GM19099 (cell line): ENCODE data around the gene ARHGAP45.

ENCODE experiments used
- POLR2A ChIP-seq: IDR thresholded peaks from 3 replicates; pipeline ENCODE4 v1.6.1; 2011; ENCODE audit warnings: low read depth; ENCODE audit not compliant: insufficient read length; ENCODE audit errors: extremely low read depth

Gene ARHGAP45

GRCh38 chr19:1106841-1107660, 40.1 kb downstream of the ARHGAP45 start:
- TF ChIP-seq POLR2A, result no peak

GRCh38 chr19:1107661-1108261, 40.8 kb downstream of the ARHGAP45 start:
- no peak for TF ChIP-seq POLR2A

DNA sequence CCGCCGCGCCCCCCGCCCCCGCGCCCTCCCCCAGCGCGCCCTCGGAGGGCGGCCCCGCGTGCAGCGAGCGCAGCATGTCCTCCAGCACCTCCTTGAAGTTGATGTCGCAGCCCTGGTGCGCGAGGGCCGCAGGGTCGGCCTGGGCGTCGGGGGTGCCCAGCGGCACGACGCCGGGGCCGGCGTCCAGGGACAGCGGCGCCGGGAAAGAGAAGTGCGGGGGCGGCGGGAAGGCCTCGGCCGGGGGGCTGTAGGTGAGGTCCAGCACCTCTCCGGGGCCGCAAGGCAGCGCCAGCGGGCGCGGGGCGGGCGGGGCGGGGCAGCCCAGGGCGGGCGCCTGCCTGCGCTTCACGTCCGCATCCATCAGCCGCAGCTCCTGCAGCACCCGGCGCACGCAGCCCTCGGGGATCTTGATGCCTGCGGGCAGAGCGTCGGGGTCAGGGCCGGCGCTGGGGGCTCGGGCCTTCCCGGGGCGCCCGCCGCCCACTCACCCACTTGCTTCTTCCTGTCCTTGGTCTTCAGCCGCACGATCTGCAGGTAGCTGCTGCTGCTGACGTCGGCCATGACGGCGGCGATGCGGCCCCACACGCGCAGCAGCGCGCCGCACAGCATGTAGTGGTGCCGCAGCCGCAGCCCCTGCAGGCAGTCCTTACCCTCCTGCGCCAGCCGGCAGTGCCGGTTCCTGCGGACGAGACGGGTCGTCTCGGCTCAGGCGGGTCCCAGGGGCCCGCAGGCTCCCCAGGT, 41.5 kb downstream of the ARHGAP45 start:
- no peak for TF ChIP-seq POLR2A

GRCh38 chr19:1109032-1109551, 42.1 kb downstream of the ARHGAP45 start:
- TF ChIP-seq POLR2A, result no peak

- no peak for TF ChIP-seq POLR2A
Observed at GRCh38 chr19:1109697-1110671, 43.0 kb downstream of the ARHGAP45 start.

DNA sequence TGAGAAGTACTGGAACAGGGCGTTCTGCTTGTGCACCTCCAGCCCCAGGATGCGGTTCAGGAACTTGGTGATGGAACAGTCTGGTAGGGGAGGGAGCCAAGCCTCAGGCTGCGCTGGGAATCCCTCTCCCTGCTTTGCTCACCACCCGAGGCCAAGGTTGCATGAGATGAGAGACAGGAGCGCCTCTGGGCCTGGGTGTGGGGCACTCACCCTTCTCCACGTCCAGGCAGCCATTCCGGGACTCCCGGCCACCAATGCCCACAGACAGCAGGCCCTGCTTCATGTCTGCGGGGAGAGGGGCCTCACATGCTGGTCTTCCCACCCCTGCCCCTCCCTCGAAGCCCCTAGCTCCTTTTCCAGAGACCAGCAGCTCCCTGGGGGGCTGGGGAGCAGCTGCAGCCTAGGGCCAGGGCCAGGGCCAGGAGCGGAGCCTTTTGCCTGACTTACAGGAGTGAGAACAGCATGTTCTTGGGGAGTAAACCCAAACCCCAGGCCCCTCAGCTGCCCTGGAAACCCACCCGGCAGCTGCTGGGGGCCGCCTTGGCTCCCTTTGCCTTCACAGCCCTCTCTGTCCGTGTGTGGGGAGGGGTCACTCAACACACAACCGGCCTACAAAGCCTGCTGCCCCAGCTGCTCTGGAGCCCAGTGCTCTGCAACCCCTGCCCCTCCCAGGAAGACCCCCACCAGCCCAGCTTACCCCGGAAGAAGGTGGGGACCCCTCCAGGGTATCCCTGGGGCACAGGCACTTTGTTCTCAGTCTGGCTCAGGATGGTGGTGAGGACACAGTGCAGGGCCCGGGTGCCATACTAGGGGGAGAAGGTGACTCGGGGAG, 44.1 kb downstream of the ARHGAP45 start:
- TF ChIP-seq POLR2A, result no peak

GRCh38 chr19:1111641-1112267, 44.8 kb downstream of the ARHGAP45 start:
- no peak for TF ChIP-seq POLR2A

DNA sequence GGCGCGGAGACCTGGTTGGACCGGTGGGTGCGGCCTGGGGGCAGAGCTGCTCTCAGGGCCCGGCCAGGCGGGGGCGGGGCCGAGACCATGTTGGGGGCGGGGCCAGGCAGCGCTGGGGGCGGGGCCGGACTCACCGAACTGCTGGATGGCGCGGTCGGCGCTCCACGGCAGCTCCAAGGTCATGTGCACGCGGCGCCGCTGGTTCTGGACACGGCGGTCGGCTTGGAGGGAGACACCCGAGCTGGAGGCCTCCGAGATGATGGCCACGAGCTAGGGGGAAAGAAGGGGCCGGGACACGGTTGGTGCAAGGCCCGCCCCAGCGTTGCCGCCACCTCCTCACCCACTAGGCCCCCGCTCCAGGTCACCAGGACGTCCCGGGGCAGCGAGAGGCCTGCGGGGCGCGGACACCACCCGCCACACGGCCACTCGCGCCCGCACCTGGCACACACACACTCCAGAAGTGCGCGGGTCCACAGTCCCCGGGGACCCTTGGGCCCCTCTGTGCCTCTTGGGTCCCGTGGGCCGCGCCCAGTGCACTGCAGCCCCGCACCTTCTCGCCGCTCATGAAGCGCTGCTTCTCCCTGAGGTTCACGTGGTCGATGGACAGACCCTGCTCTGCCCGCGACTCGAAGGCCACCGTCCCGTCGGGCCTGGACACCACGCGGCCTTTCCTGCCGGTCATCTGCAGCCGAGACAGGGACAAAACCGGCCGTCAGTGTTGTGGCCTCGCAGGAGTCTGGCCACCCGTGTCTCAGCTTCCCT, 45.5 kb downstream of the ARHGAP45 start:
- no peak for TF ChIP-seq POLR2A

DNA sequence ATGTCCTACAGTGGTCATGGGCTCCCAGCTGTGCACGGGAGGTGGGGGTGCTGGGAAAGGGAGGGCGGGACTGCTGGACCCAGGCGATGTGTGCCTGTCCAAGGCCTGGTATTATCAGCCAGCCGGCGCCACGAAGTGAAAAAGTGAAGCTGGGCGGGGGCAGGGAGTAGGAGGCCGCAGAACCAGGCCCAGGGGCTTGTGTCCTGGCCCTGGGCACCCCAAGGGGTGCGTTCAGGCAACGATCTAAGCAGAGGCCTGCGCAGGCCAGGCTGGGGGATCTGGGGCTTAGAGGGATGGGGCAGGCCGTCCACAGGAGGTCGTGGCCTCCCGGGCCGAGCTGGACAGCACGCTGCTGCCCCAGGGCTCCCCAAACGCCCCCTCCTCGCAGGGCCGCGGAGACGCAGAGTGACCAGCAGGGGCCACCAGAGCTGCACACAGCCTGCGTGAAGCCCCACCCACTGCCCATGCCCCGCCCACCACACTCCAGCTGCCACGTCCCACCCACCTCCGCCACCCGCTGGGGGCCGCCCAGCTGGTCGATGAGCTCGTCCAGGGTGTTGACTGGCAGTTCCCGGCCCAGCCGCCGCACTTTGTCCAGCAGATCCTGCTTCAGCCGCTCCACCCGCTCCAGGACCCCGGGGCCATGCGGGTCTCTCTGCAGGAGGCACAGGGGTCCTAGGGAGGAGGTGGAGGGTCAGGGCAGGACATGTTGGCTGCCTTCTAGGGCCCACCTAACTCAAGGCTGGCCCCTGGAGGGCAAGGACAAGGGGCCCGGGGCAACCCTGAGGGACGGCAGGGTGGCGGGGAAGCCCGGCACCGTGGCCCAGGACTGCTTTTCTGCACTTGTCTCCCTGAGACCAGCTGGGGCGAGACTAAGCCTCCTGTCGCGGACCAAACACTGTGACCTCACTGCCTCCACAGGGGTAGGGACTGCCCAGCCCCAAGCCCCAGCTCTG, 46.3 kb downstream of the ARHGAP45 start:
- no peak for TF ChIP-seq POLR2A

DNA sequence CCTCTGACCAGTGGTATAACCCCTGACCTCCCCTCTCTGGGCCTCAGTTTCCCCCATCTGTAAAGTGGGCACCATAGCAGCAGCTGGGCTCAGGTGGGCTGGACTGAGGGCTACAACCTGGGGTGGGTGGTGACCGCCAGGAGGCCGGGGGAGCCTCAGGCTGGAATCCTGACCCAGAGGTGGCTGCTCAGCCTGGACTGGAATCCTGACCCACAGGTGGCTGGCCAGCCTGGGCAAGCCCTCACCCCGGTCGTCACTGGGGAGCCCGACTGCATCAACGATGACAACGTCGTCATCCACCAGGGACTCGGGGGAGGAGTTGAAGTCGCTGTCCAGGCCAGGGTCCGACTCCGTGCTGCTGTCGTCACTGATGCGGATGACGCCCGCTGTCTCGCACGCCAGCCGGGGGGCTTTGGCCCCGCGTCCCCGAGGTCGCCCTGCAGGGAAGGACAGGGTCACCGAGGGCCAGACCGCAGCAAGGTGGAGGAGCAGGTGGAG, 47.1 kb downstream of the ARHGAP45 start:
- TF ChIP-seq POLR2A, result no peak
